Endothelial cell of umbilical vein (primary cell): Measurements from ENCODE around the gene ZFAND5. TPM values are rescaled to one million over a fixed set of nuclear protein-coding genes. Genes with fewer than 3 reads are reported as not detected.

Experiments used
- BruUV-seq: library from RNA; stranded (reverse); fragments of 400-500 nt; replicated peaks from 2 replicates; lab custom pipeline; 2021; lab: Mats Ljungman, UMichigan
- CTCF ChIA-PET: fragments of 300-600, 350-600 bp; sonication (Branson Sonifier 250); formaldehyde crosslinking; loops from one replicate; lab custom pipeline; 2021; ENCODE audit warnings: antibody characterized with exemption, inconsistent platforms; lab: Charles Lee
- POLR2A ChIA-PET: fragments of 300-600, 350-600 bp; sonication (Branson Sonifier 250); formaldehyde crosslinking; loops from one replicate; lab custom pipeline; 2021; ENCODE audit warnings: antibody characterized with exemption, inconsistent platforms; lab: Charles Lee
- DNase-seq: peaks from one replicate; pipeline ENCODE4 v3.0.0-alpha.2; 2011; ENCODE audit warnings: low read depth, low spot score
- FAIRE-seq: peaks from 2 replicates; lab custom pipeline; 2011; peaks lifted over from hg19 to GRCh38; lab: Jason Lieb, UNC
- H2AFZ ChIP-seq: 2 replicates; pipeline ENCODE4 v1.6.0; 2012; ENCODE audit warnings: low read depth, low read length, control low read depth, inconsistent platforms
- H3K27ac ChIP-seq: 2 replicates; pipeline ENCODE4 v1.5.1; 2011; ENCODE audit warnings: low read depth, mild to moderate bottlenecking, control low read depth, low read length, moderate library complexity; ENCODE audit not compliant: insufficient read depth
- H3K27me3 ChIP-seq, 2 experiments: 2 replicates each; pipeline versions ENCODE4 v1.6.0 to v1.6.1; 2011; ENCODE audit warnings: low read length in 2 of 2, mixed read lengths in 1 of 2; ENCODE audit not compliant: control insufficient read depth in 2 of 2, insufficient read depth in 2 of 2
- H3K36me3 ChIP-seq, 2 experiments: 2 replicates in 1 of 2; 3 replicates in 1 of 2; pipeline ENCODE4 v1.5.1; 2011; ENCODE audit warnings: low read length in 2 of 2, mild to moderate bottlenecking in 1 of 2, moderate library complexity in 1 of 2; ENCODE audit not compliant: control insufficient read depth in 2 of 2, insufficient read depth in 2 of 2; ENCODE audit errors: extremely low read depth in 1 of 2
- H3K4me1 ChIP-seq: 3 replicates; pipeline ENCODE4 v1.5.1; 2011; ENCODE audit warnings: mild to moderate bottlenecking, low read length; ENCODE audit not compliant: control insufficient read depth, insufficient read depth; ENCODE audit errors: extremely low read depth
- H3K4me2 ChIP-seq: 2 replicates; pipeline ENCODE4 v1.6.1; 2011; ENCODE audit warnings: low read length, control low read depth, mixed read lengths; ENCODE audit not compliant: insufficient read depth
- H3K4me3 ChIP-seq, 3 experiments: fragments of 200-600 bp in 1 of 3; sonication (generic), shearing (Covaris generic) in 1 of 3; replicated peaks in 1 of 3; 2 replicates each; pipeline ENCODE4 v1.5.1; 2011 to 2016; ENCODE audit warnings: control low read depth in 3 of 3, low read length in 3 of 3, mild to moderate bottlenecking in 2 of 3, inconsistent platforms in 1 of 3, low read depth in 1 of 3, moderate library complexity in 1 of 3; ENCODE audit not compliant: insufficient read depth in 1 of 3
- H3K79me2 ChIP-seq: 2 replicates; pipeline ENCODE4 v1.6.0; 2012; ENCODE audit warnings: low read length, inconsistent platforms; ENCODE audit not compliant: control insufficient read depth, insufficient read depth
- H3K9ac ChIP-seq: replicated peaks from 2 replicates; pipeline ENCODE3; 2011; ENCODE audit warnings: low read length, control low read depth; ENCODE audit not compliant: insufficient read depth; ENCODE audit errors: extremely low read depth
- H3K9me1 ChIP-seq: replicated peaks from 3 replicates; pipeline ENCODE4 v1.6.0; 2011; ENCODE audit warnings: mild to moderate bottlenecking, low read length; ENCODE audit not compliant: control insufficient read depth, insufficient read depth; ENCODE audit errors: extremely low read depth
- H3K9me3 ChIP-seq: replicated peaks from 2 replicates; pipeline ENCODE4 v1.5.1; 2012; ENCODE audit warnings: low read length, inconsistent platforms; ENCODE audit not compliant: control insufficient read depth, insufficient read depth
- H4K20me1 ChIP-seq: replicated peaks from 2 replicates; pipeline ENCODE3; 2011; ENCODE audit warnings: mild to moderate bottlenecking, low read length; ENCODE audit not compliant: control insufficient read depth, insufficient read depth; ENCODE audit errors: extremely low read depth
- CTCF ChIP-seq, 2 donors: IDR thresholded peaks; 1 replicate in 1 of 2; 2 replicates in 1 of 2; pipeline ENCODE4 v1.5.1; 2011; ENCODE audit warnings: low read length in 2 of 2, mild to moderate bottlenecking in 2 of 2, moderate library complexity in 2 of 2, control low read depth in 1 of 2, inconsistent platforms in 1 of 2, low read depth in 1 of 2; ENCODE audit not compliant: insufficient read depth in 1 of 2; ENCODE audit errors: extremely low read depth in 1 of 2
- EZH2 ChIP-seq: IDR thresholded peaks from 2 replicates; pipeline ENCODE4 v1.6.1; 2012; ENCODE audit warnings: borderline replicate concordance, low read depth, mild to moderate bottlenecking, moderate library complexity, low read length, inconsistent platforms; ENCODE audit not compliant: severe bottlenecking
- FOS ChIP-seq: IDR thresholded peaks from 2 replicates; pipeline ENCODE4 v1.6.1; 2011; ENCODE audit warnings: mild to moderate bottlenecking, low read length, moderate library complexity, borderline replicate concordance; ENCODE audit not compliant: insufficient read depth
- GATA2 ChIP-seq: IDR thresholded peaks from 2 replicates; pipeline ENCODE4 v1.7.0; 2011; ENCODE audit warnings: low read depth, mild to moderate bottlenecking, moderate library complexity, mixed read lengths, low read length; ENCODE audit not compliant: insufficient read length, insufficient read depth
- JUN ChIP-seq: IDR thresholded peaks from 2 replicates; pipeline ENCODE4 v1.6.1; 2011; ENCODE audit warnings: borderline replicate concordance, low read depth; ENCODE audit not compliant: insufficient read length, insufficient read depth
- MAX ChIP-seq: IDR thresholded peaks from 2 replicates; pipeline ENCODE4 v1.6.1; 2011; ENCODE audit not compliant: insufficient read depth, insufficient read length
- MYC ChIP-seq: IDR thresholded peaks from one replicate; pipeline ENCODE4 v1.6.1; 2011; ENCODE audit warnings: mild to moderate bottlenecking, low read depth, low read length
- POLR2A ChIP-seq: IDR thresholded peaks from 2 replicates; pipeline ENCODE4 v1.6.1; 2012; ENCODE audit warnings: low read depth, mild to moderate bottlenecking, control low read depth, low read length
- POLR2AphosphoS5 ChIP-seq: IDR thresholded peaks from 2 replicates; pipeline ENCODE4 v1.6.1; 2012; ENCODE audit warnings: low read depth, mild to moderate bottlenecking, control low read depth, low read length, moderate library complexity; ENCODE audit not compliant: insufficient read depth
- dilution Hi-C: fragments of 300-500 bp; cut with MboI; formaldehyde crosslinking; loops from one replicate; pipeline ENCODE4 v1.15.0; 2019; ENCODE audit warnings: low sequenced_read_pairs; ENCODE audit not compliant: extremely low pct_ligation_motif_present
- intact Hi-C: fragments of 100-400 bp; cut with micrococcal nuclease; formaldehyde crosslinking; loops from one replicate; pipeline ENCODE4 v1.10.0; 2022
- polyA plus RNA-seq, 4 experiments: library from polyadenylated mRNA; depleted of rRNA in 3 of 4; stranded (reverse) in 3 of 4; unstranded in 1 of 4; fragments of >200 nt; gene quantifications; 2 replicates each; pipeline versions ENCODE4 v1.2.1 to v1.2.3, GENCODE V29; 2011 to 2012; ENCODE audit warnings: missing spikeins in 1 of 4
- total RNA-seq: library from RNA; stranded (reverse); gene quantifications from 2 replicates; pipeline ENCODE4 v1.2.3, GENCODE V29; 2021

Gene ZFAND5
- total and polyA plus RNA-seq, 2 donors (not counting 3 experiments of a cell fraction or from before 2014, with no cell fraction given): 63.7 to 176 TPM

- BruUV-seq: no TSS peak
- no peak overlapping the region for H2AFZ ChIP-seq
- ChIA-PET POLR2A (no interaction called here), CTCF (no interaction called here)
- H3K27ac ChIP-seq: no peak overlapping the region
- intact Hi-C loops: no loop called here
- H3K9me3 ChIP-seq: no peaks in the 10 kb centered on the region
- H3K27me3 ChIP-seq: no peaks in the 10 kb centered on the region
- no peaks in the 10 kb centered on the region for H3K4me1 ChIP-seq
- no peaks in the 10 kb centered on the region for H3K9me1 ChIP-seq
- no peak overlapping the region for H3K4me2 ChIP-seq
- no peaks in the 10 kb centered on the region for H4K20me1 ChIP-seq
- TF ChIP-seq POLR2A (no peak), JUN (no peak), FOS (no peak), MYC (no peak), GATA2 (no peak), EZH2 (no peak), POLR2AphosphoS5 (no peak), CTCF (IDR thresholded peaks at IDR 0.05; ENCODE audit: extremely low read depth in 1 of 2, insufficient read depth in 1 of 2, low read depth in 1 of 2, low read length in 2 of 2) (no peak), MAX (no peak)
- dilution Hi-C loops: no loop called here
- FAIRE-seq (no peak), DNase-seq (no peak)
- no peaks in the 10 kb centered on the region for H3K36me3 ChIP-seq
- no peak overlapping the region for H3K4me3 ChIP-seq
- no peak overlapping the region for H3K9ac ChIP-seq
- H3K79me2 ChIP-seq: no peaks in the 10 kb centered on the region
Observed at GRCh38 chr9:72412483-72413040, 47.6 kb upstream of the ZFAND5 start.
